Left lobe of liver (tissue), 2 donors: Measurements from ENCODE around the gene IFNL4. TPM values are rescaled to one million over a fixed set of nuclear protein-coding genes. Genes with fewer than 3 reads are reported as not detected.
"Not testable (repeated sequence)": the region's sequence is repeated elsewhere in the genome, so short reads cannot be mapped to it uniquely, and the experiment has no call there.

ENCODE experiments used
- ATAC-seq: fragments of 200-7000 bp; cut with Tn5 transposase; one replicate; pipeline ENCODE4 v1.9.1; 2020; ENCODE audit warnings: mild to moderate bottlenecking, moderate library complexity
- DNase-seq: peaks from one replicate; pipeline ENCODE4 v3.0.0-alpha.2; 2020; ENCODE audit warnings: low spot score
- total RNA-seq: library from RNA; stranded (reverse); gene quantifications from one replicate; pipeline ENCODE4 v1.2.1, GENCODE V29; 2021
- donor health status: DM: no; HTN: no; CAD: no; lungs with moderate emphysema.
- donor health status: DM: no; HTN: yes; CAD: no.

The IFNL4 gene
- total RNA-seq, 1 donor from 2014 or later: not detected

GRCh38 chr19:39261704-39262103, 13.0 kb upstream of the IFNL4 start:
- ATAC-seq (no peak), DNase-seq (no peak)

GRCh38 chr19:39257227-39257626, 8.6 kb upstream of the IFNL4 start:
- ATAC-seq: no peak
- DNase-seq: no peak

- ATAC-seq (peak; percentile 88), DNase-seq (peak; percentile 54)
These were observed 6.1 kb upstream of the IFNL4 start for GRCh38 chr19:39254531-39255345.

- no peak for ATAC-seq
- DNase-seq: no peak
These were observed 4.9 kb upstream of the IFNL4 start for GRCh38 chr19:39253374-39254149.

- DNase-seq: no peak
- ATAC-seq: no peak
These were observed 3.8 kb upstream of the IFNL4 start for GRCh38 chr19:39252458-39252857.

- ATAC-seq (no peak), DNase-seq (no peak)
These were observed 3.2 kb upstream of the IFNL4 start for GRCh38 chr19:39251846-39252245.

- ATAC-seq (no peak), DNase-seq (no peak)
These were observed 2.4 kb upstream of the IFNL4 start for GRCh38 chr19:39251081-39251480.

GRCh38 chr19:39247701-39248664, 673 bp downstream of the IFNL4 start:
- peak; percentile 34 for ATAC-seq
- no peak for DNase-seq

- DNase-seq (no peak), ATAC-seq (no peak)
These were observed 1.5 kb downstream of the IFNL4 start for GRCh38 chr19:39246951-39247669.

- ATAC-seq: peak; percentile 73
- not testable (repeated sequence) for DNase-seq
These were observed 3.5 kb downstream of the IFNL4 start for GRCh38 chr19:39245166-39245565.

GRCh38 chr19:39244410-39245100, 4.1 kb downstream of the IFNL4 start, which contains the start of gene IFNL3:
IFNL3 (minus strand) TSS chr19:39245006; CDS start chr19:39244967, 39 bp downstream.
- not testable (repeated sequence) for DNase-seq, ATAC-seq

- DNase-seq, ATAC-seq: not testable (repeated sequence)
These were observed 4.9 kb downstream of the IFNL4 start for GRCh38 chr19:39243741-39244140.

GRCh38 chr19:39240421-39240820, 8.2 kb downstream of the IFNL4 start:
- ATAC-seq: no peak
- DNase-seq: no peak

GRCh38 chr19:39238944-39239343, 9.7 kb downstream of the IFNL4 start:
- no peak for ATAC-seq

GRCh38 chr19:39238209-39238608, 10.4 kb downstream of the IFNL4 start:
- no peak for DNase-seq
- no peak for ATAC-seq

More at GRCh38 chr19:39238944-39239343, 9.7 kb downstream of the IFNL4 start:
- DNase-seq: no peak

- peak; percentile 85 for DNase-seq
- ATAC-seq: peak; percentile 99
These were observed 11.2 kb downstream of the IFNL4 start for GRCh38 chr19:39237200-39238184.

GRCh38 chr19:39236527-39236926, 12.1 kb downstream of the IFNL4 start:
- no peak for DNase-seq
- ATAC-seq: no peak

- ATAC-seq (no peak), DNase-seq (no peak)
These were observed 15.9 kb downstream of the IFNL4 start for GRCh38 chr19:39232708-39233107.
